Omental fat pad (tissue), 4 donors: ENCODE results near the gene GART. TPM values are rescaled to one million over a fixed set of nuclear protein-coding genes. Genes with fewer than 3 reads are reported as not detected.
"Not testable (repeated sequence)": the region's sequence is repeated elsewhere in the genome, so short reads cannot be mapped to it uniquely, and the experiment has no call there.

Source experiments
- ATAC-seq: fragments of 150-250 bp; one replicate; pipeline ENCODE4 v1.9.1; 2016; ENCODE audit warnings: mild to moderate bottlenecking, moderate library complexity; ENCODE audit not compliant: low FRiP score
- DNase-seq: peaks from one replicate; pipeline ENCODE4 v3.0.0-alpha.2; 2019; ENCODE audit warnings: low spot score
- CTCF ChIP-seq, 3 donors: fragments of 450-650 bp; IDR thresholded peaks; one replicate each; pipeline ENCODE4 v1.5.1; 2016 to 2017; ENCODE audit warnings: antibody characterized with exemption in 3 of 3, mild to moderate bottlenecking in 3 of 3, moderate library complexity in 2 of 3
- total RNA-seq, 4 donors: library from RNA; depleted of rRNA; stranded (reverse); fragments of >200 nt; gene quantifications; one replicate each; pipeline ENCODE4 v1.1.0, GENCODE V29; 2016

The GART gene
- total RNA-seq, 4 donors from 2014 or later, result 102 to 208 (median 127) TPM

- no peak for DNase-seq
- ATAC-seq, result no peak
- no peak for TF ChIP-seq CTCF (IDR thresholded peaks at IDR 0.05)
These were observed 36.3 kb upstream of the GART start for GRCh38 chr21:33578214-33578613.

- DNase-seq, ATAC-seq: not testable (repeated sequence)
These were observed 34.8 kb upstream of the GART start for GRCh38 chr21:33576741-33577141.

GRCh38 chr21:33572350-33572749 is 30.4 kb upstream of the GART start:
- no peak for DNase-seq
- no peak for ATAC-seq
- no peak for TF ChIP-seq CTCF (IDR thresholded peaks at IDR 0.05)

- no peak for DNase-seq
- TF ChIP-seq CTCF (IDR thresholded peaks at IDR 0.05), result no peak
- no peak for ATAC-seq
These were observed 28.1 kb upstream of the GART start for GRCh38 chr21:33569991-33570390.

- ATAC-seq (no peak), DNase-seq (no peak)
- no peak for TF ChIP-seq CTCF (IDR thresholded peaks at IDR 0.05)
These were observed 26.5 kb upstream of the GART start for GRCh38 chr21:33568448-33568847.

GRCh38 chr21:33567914-33568313 is 26.0 kb upstream of the GART start:
- no peak for ATAC-seq
- TF ChIP-seq CTCF (IDR thresholded peaks at IDR 0.05), result no peak
- DNase-seq, result no peak

GRCh38 chr21:33566514-33566913 is 24.6 kb upstream of the GART start:
- DNase-seq, result no peak
- TF ChIP-seq CTCF (IDR thresholded peaks at IDR 0.05), result no peak
- no peak for ATAC-seq

- ATAC-seq (no peak), DNase-seq (no peak)
- TF ChIP-seq CTCF (IDR thresholded peaks at IDR 0.05), result no peak
These were observed 20.5 kb upstream of the GART start for GRCh38 chr21:33562389-33562788.
